CD14-positive monocyte (primary cell): ENCODE data around the gene TMEM132C. TPM values are rescaled to one million over a fixed set of nuclear protein-coding genes. Genes with fewer than 3 reads are reported as not detected.

Source experiments
- DNase-seq, 3 donors: peaks; one replicate each; pipeline ENCODE4 v3.0.0-alpha.2; 2011 to 2022
- H2AFZ ChIP-seq: 2 replicates; pipeline ENCODE4 v1.6.0; 2012; ENCODE audit warnings: mild to moderate bottlenecking, low read depth, low read length, inconsistent platforms; ENCODE audit not compliant: insufficient read depth, poor library complexity, severe bottlenecking
- H3K27ac ChIP-seq, 2 donors: 1 replicate in 1 of 2; 2 replicates in 1 of 2; pipeline ENCODE4 v1.5.1; 2012 to 2013; ENCODE audit warnings: low read length in 2 of 2, control low read depth in 1 of 2, inconsistent platforms in 1 of 2, low read depth in 1 of 2, mild to moderate bottlenecking in 1 of 2
- H3K27me3 ChIP-seq, 2 donors: one replicate each; pipeline versions ENCODE4 v1.6.0 to v1.6.1; 2011 to 2013; ENCODE audit warnings: low read length in 2 of 2; ENCODE audit not compliant: control insufficient read depth in 2 of 2, insufficient read depth in 2 of 2
- H3K36me3 ChIP-seq, 2 donors: replicated peaks in 1 of 2; 1 replicate in 1 of 2; 2 replicates in 1 of 2; pipeline versions ENCODE4 v1.5.1 to v1.6.1; 2012 to 2013; ENCODE audit warnings: low read length in 2 of 2, control low read depth in 1 of 2, inconsistent platforms in 1 of 2, mild to moderate bottlenecking in 1 of 2; ENCODE audit not compliant: insufficient read depth in 2 of 2, control insufficient read depth in 1 of 2
- H3K4me1 ChIP-seq, 2 donors: 1 replicate in 1 of 2; 2 replicates in 1 of 2; pipeline versions ENCODE4 v1.5.1 to v1.6.1; 2012 to 2013; ENCODE audit warnings: low read length in 2 of 2, control low read depth in 1 of 2, inconsistent platforms in 1 of 2, mild to moderate bottlenecking in 1 of 2, moderate library complexity in 1 of 2; ENCODE audit not compliant: insufficient read depth in 2 of 2, control insufficient read depth in 1 of 2
- H3K4me2 ChIP-seq: replicated peaks from 2 replicates; pipeline ENCODE3; 2012; ENCODE audit warnings: low read length, moderate library complexity, mild to moderate bottlenecking; ENCODE audit not compliant: poor library complexity, severe bottlenecking; ENCODE audit errors: extremely low read depth
- H3K4me3 ChIP-seq, 3 experiments: fragments of 200-600 bp in 1 of 3; sonication (generic) in 1 of 3; replicated peaks in 1 of 3; 1 replicate in 2 of 3; 2 replicates in 1 of 3; pipeline ENCODE4 v1.5.1; 2011 to 2013; ENCODE audit warnings: low read length in 3 of 3, mild to moderate bottlenecking in 3 of 3, control low read depth in 2 of 3, low read depth in 2 of 3, inconsistent platforms in 1 of 3, moderate library complexity in 1 of 3
- H3K79me2 ChIP-seq: 2 replicates; pipeline ENCODE4 v1.6.0; 2012; ENCODE audit warnings: mild to moderate bottlenecking, control low read depth, inconsistent platforms, low read length, moderate library complexity; ENCODE audit not compliant: insufficient read depth
- H3K9ac ChIP-seq: 2 replicates; pipeline ENCODE4 v1.6.0; 2017; ENCODE audit warnings: low read length, mild to moderate bottlenecking; ENCODE audit not compliant: insufficient read depth, poor library complexity, severe bottlenecking
- H3K9me3 ChIP-seq, 2 donors: replicated peaks in 1 of 2; 1 replicate in 1 of 2; 2 replicates in 1 of 2; pipeline versions ENCODE4 v1.5.1 to v1.6.1; 2012 to 2013; ENCODE audit warnings: low read length in 2 of 2, control low read depth in 1 of 2; ENCODE audit not compliant: control insufficient read depth in 1 of 2, insufficient read depth in 1 of 2
- H4K20me1 ChIP-seq: 2 replicates; pipeline ENCODE4 v1.6.0; 2012; ENCODE audit warnings: mild to moderate bottlenecking, low read length, control low read depth, moderate library complexity; ENCODE audit not compliant: insufficient read depth
- H3K27ac Mint-ChIP-seq, 7 donors: one replicate each; pipeline ENCODE4 v1.8.0; 2020; ENCODE audit warnings: mild to moderate bottlenecking in 7 of 7, mixed read lengths in 7 of 7, moderate library complexity in 6 of 7, inconsistent platforms in 2 of 7
- H3K27me3 Mint-ChIP-seq, 3 donors: one replicate each; pipeline ENCODE4 v1.8.0; 2021 to 2022; ENCODE audit warnings: low read depth in 3 of 3, mild to moderate bottlenecking in 3 of 3, mixed read lengths in 3 of 3, moderate library complexity in 3 of 3, inconsistent platforms in 1 of 3
- H3K36me3 Mint-ChIP-seq, 2 donors: one replicate each; pipeline ENCODE4 v1.8.0; 2020; ENCODE audit warnings: mixed read lengths in 2 of 2, inconsistent platforms in 1 of 2, mild to moderate bottlenecking in 1 of 2
- H3K4me1 Mint-ChIP-seq: one replicate; pipeline ENCODE4 v1.8.0; 2020; ENCODE audit warnings: mild to moderate bottlenecking, mixed read lengths
- H3K4me3 Mint-ChIP-seq, 2 donors: one replicate each; pipeline ENCODE4 v1.8.0; 2020; ENCODE audit warnings: mild to moderate bottlenecking in 2 of 2, mixed read lengths in 2 of 2, moderate library complexity in 1 of 2
- H3K9me3 Mint-ChIP-seq, 7 donors: one replicate each; pipeline ENCODE4 v1.8.0; 2020 to 2022; ENCODE audit warnings: mixed read lengths in 7 of 7, mild to moderate bottlenecking in 6 of 7, moderate library complexity in 6 of 7, inconsistent platforms in 2 of 7
- whole genome bisulfite sequencing: methylation state at CpG from one replicate; pipeline ENCODE4 v1.1.5; 2013; ENCODE audit warnings: missing lambda C conversion rate; ENCODE audit not compliant: insufficient coverage; 5-methylcytosine and 5-hydroxymethylcytosine counted together
- intact Hi-C, 2 donors: fragments of 100-400 bp; cut with micrococcal nuclease; formaldehyde crosslinking; loops; one replicate each; pipeline versions ENCODE4 v1.15.0 to v1.15.1; 2023
- polyA plus RNA-seq, 3 donors: library from polyadenylated mRNA; depleted of rRNA in 1 of 3; unstranded in 2 of 3; stranded (reverse) in 1 of 3; fragments of 300-500 nt in 2 of 3; fragments of >200 nt in 1 of 3; fragmentation: Illumina TruSeq in 2 of 3; gene quantifications; 1 replicate in 2 of 3; 2 replicates in 1 of 3; pipeline ENCODE4 v1.2.3, GENCODE V29; 2012 to 2021
- TF ChIP-seq, protein P1 (sequence below): fragments of 200-600 bp; IDR thresholded peaks from one replicate; pipeline ENCODE4 v1.8.0; 2022; ENCODE audit warnings: antibody characterized with exemption, mild to moderate bottlenecking

The TMEM132C gene
- polyA plus RNA-seq, 3 donors, result not detected

GRCh38 chr12:128467882-128468281 is 200.9 kb downstream of the TMEM132C start:
- Mint-ChIP-seq H3K27ac (no peak overlapping the region), H3K9me3 (peaks cover 2 to 15% (median 8%) of the 10 kb centered on the region in 7 donors), H3K27me3 (peaks cover 1 to 7% (median 4%) of the 10 kb centered on the region in 3 donors), H3K36me3 (no peaks in the 10 kb centered on the region), H3K4me1 (no peaks in the 10 kb centered on the region), H3K4me3 (no peak overlapping the region)
- intact Hi-C loops, result no loop called here
- Histone ChIP-seq H3K27ac (no peak overlapping the region), H3K36me3 (no peaks in the 10 kb centered on the region), H3K27me3 (no peaks in the 10 kb centered on the region), H3K4me2 (no peak overlapping the region), H3K9ac (no peak overlapping the region), H3K79me2 (no peaks in the 10 kb centered on the region), H3K4me3 (no peak overlapping the region), H2AFZ (no peak overlapping the region), H4K20me1 (no peaks in the 10 kb centered on the region), H3K9me3 (peaks cover 6 to 9% of the 10 kb centered on the region in 2 donors), H3K4me1 (no peaks in the 10 kb centered on the region)
- WGBS, result 92% methylated on average over 9 of the region's 9 CpGs
- DNase-seq, result no peak
- TF ChIP-seq, protein P1, sequence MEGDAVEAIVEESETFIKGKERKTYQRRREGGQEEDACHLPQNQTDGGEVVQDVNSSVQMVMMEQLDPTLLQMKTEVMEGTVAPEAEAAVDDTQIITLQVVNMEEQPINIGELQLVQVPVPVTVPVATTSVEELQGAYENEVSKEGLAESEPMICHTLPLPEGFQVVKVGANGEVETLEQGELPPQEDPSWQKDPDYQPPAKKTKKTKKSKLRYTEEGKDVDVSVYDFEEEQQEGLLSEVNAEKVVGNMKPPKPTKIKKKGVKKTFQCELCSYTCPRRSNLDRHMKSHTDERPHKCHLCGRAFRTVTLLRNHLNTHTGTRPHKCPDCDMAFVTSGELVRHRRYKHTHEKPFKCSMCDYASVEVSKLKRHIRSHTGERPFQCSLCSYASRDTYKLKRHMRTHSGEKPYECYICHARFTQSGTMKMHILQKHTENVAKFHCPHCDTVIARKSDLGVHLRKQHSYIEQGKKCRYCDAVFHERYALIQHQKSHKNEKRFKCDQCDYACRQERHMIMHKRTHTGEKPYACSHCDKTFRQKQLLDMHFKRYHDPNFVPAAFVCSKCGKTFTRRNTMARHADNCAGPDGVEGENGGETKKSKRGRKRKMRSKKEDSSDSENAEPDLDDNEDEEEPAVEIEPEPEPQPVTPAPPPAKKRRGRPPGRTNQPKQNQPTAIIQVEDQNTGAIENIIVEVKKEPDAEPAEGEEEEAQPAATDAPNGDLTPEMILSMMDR, result no peak

- H3K79me2 ChIP-seq, result no peaks in the 10 kb centered on the region
- H3K4me2 ChIP-seq, result no peak overlapping the region
- H3K36me3 Mint-ChIP-seq, result no peaks in the 10 kb centered on the region
- no peaks in the 10 kb centered on the region for H4K20me1 ChIP-seq
- intact Hi-C loops, result no loop called here
- H3K4me3 Mint-ChIP-seq, result no peak overlapping the region
- DNase-seq, result no peak
- WGBS, result 22% methylated on average over 3 of the region's 4 CpGs
- H3K9ac ChIP-seq, result no peak overlapping the region
- H3K27ac ChIP-seq, result no peak overlapping the region
- H3K4me1 ChIP-seq, result no peaks in the 10 kb centered on the region
- no peaks in the 10 kb centered on the region for H3K27me3 ChIP-seq
- no peak overlapping the region for H3K27ac Mint-ChIP-seq
- H3K9me3 Mint-ChIP-seq, result peaks cover 7 to 17% (median 11%) of the 10 kb centered on the region in 7 donors
- peaks cover 4 to 6% of the 10 kb centered on the region in 2 donors for H3K9me3 ChIP-seq
- H2AFZ ChIP-seq, result no peak overlapping the region
- H3K4me1 Mint-ChIP-seq, result no peaks in the 10 kb centered on the region
- H3K27me3 Mint-ChIP-seq, result peaks cover 1 to 7% (median 4%) of the 10 kb centered on the region in 3 donors
- H3K4me3 ChIP-seq, result no peak overlapping the region
- TF ChIP-seq, protein P1, result no peak
- H3K36me3 ChIP-seq, result no peaks in the 10 kb centered on the region
Measured at GRCh38 chr12:128468926-128469325, 202.0 kb downstream of the TMEM132C start.
